ENCODE results near the gene AMMECR1L. TPM values are rescaled to one million over a fixed set of nuclear protein-coding genes. Genes with fewer than 3 reads are reported as not detected.

Gene AMMECR1L
- total RNA-seq, 1 experiment from 2014 or later = 20.3 TPM

- Histone ChIP-seq H2AFZ (peak overlapping the region; percentile 91), H3K27me3 (ENCODE audit: insufficient read depth, low read depth) (no peaks in the 10 kb centered on the region), H3K36me3 (ENCODE audit: low read depth) (peaks cover 9% of the 10 kb centered on the region; the same call in 1 of the 2 replicates), H3K27ac (peak overlapping the region; percentile 18; the same call in 1 of the 2 replicates), H3K79me2 (ENCODE audit: low read depth) (peaks cover 55% of the 10 kb centered on the region), H3K4me1 (replicated peaks; ENCODE audit: insufficient read depth) (peaks cover 15% of the 10 kb centered on the region), H3K4me3 (peak overlapping the region; percentile 99), H3K9me2 (ENCODE audit: insufficient read depth) (no peaks in the 10 kb centered on the region), H3K9me3 (ENCODE audit: insufficient read depth, low read depth) (no peaks in the 10 kb centered on the region), H3K4me2 (peak overlapping the region; percentile 93), H4K20me1 (ENCODE audit: insufficient read depth) (peaks cover 34% of the 10 kb centered on the region), H3F3A (ENCODE audit: insufficient read depth, low read depth) (peaks cover 14% of the 10 kb centered on the region; the same call in 1 of the 2 replicates)
- intact Hi-C loops (cut with micrococcal nuclease; ENCODE audit: unreplicated experiment) = loop anchor here (5.0 kb wide), 3 partner anchors 45 to 155 kb away; partner anchors contain the start of genes SFT2D3 and WDR33
- CTCF ChIA-PET = interaction anchor here (0.6 kb wide), 1 partner anchor 105 kb away, joined by 8 read pairs; no protein-coding TSS in a partner anchor
- TF ChIP-seq CTCF (conservative IDR thresholded peaks at IDR 0.05) (no peak), EZH2 (IDR thresholded peaks at IDR 0.05; ENCODE audit: low read depth) (no peak)
- POLR2A ChIA-PET (ENCODE audit: unreplicated experiment) = interaction anchor here (0.5 to 0.7 kb wide), 2 partner anchors 13 to 50 kb away, joined by 3 to 9 read pairs; no protein-coding TSS in a partner anchor
- TSS peak; percentile 54 for BruUV-seq (replicated peaks)
- peak in 1 of 2 experiments; percentile 11 for DNase-seq
Observed at GRCh38 chr2:127857265-127857808, 28.4 kb downstream of the AMMECR1L start.

- Histone ChIP-seq H2AFZ (no peak overlapping the region), H3K9me3 (ENCODE audit: insufficient read depth, low read depth) (no peaks in the 10 kb centered on the region), H3K9me2 (ENCODE audit: insufficient read depth) (no peaks in the 10 kb centered on the region), H3K36me3 (ENCODE audit: low read depth) (peaks cover 28% of the 10 kb centered on the region), H3K4me1 (replicated peaks; ENCODE audit: insufficient read depth) (peaks cover 15% of the 10 kb centered on the region), H3F3A (ENCODE audit: insufficient read depth, low read depth) (peaks cover 12% of the 10 kb centered on the region; the same call in 1 of the 2 replicates), H3K4me2 (no peak overlapping the region), H4K20me1 (ENCODE audit: insufficient read depth) (peaks cover 56% of the 10 kb centered on the region), H3K27me3 (ENCODE audit: insufficient read depth, low read depth) (no peaks in the 10 kb centered on the region), H3K27ac (no peak overlapping the region), H3K4me3 (no peak overlapping the region), H3K79me2 (ENCODE audit: low read depth) (peaks cover 74% of the 10 kb centered on the region)
- intact Hi-C loops (cut with micrococcal nuclease; ENCODE audit: unreplicated experiment) = no loop called here
- POLR2A ChIA-PET (ENCODE audit: unreplicated experiment) = no interaction called here
- no TSS peak for BruUV-seq (replicated peaks)
- TF ChIP-seq CTCF (conservative IDR thresholded peaks at IDR 0.05) = no peak
- CTCF ChIA-PET = no interaction called here
- DNase-seq = no peak
Observed at GRCh38 chr2:127853671-127854070, 32.1 kb downstream of the AMMECR1L start.

DNA sequence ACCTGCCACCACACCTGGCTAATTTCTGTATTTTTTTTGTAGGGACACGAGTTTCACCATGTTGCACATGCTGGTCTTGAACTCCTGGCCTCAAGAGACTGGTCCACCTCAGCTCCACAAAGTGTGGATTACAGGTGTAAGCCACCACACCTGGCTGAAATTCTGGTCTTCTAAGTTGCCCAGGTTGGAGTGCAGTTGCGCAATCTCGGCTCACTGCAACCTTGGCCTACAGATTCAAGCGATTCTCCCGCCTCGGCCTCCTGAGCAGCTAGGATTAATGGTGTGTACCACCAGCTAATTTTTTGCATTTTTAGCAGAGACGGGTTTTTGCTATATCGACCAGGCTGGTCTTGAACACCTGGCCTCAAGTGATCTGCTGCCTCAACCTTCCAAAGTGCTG is 33.4 kb downstream of the AMMECR1L start:
- Histone ChIP-seq H3K4me1 (replicated peaks; ENCODE audit: insufficient read depth) (peaks cover 15% of the 10 kb centered on the region), H3K4me3 (no peak overlapping the region), H2AFZ (no peak overlapping the region), H4K20me1 (ENCODE audit: insufficient read depth) (peaks cover 59% of the 10 kb centered on the region), H3K27me3 (ENCODE audit: insufficient read depth, low read depth) (no peaks in the 10 kb centered on the region), H3K27ac (no peak overlapping the region), H3K79me2 (ENCODE audit: low read depth) (peaks cover 70% of the 10 kb centered on the region), H3K36me3 (ENCODE audit: low read depth) (peaks cover 38% of the 10 kb centered on the region), H3K4me2 (no peak overlapping the region), H3K9me2 (ENCODE audit: insufficient read depth) (no peaks in the 10 kb centered on the region), H3K9me3 (ENCODE audit: insufficient read depth, low read depth) (no peaks in the 10 kb centered on the region), H3F3A (ENCODE audit: insufficient read depth, low read depth) (peaks cover 12% of the 10 kb centered on the region; the same call in 1 of the 2 replicates)
- ChIA-PET POLR2A (ENCODE audit: unreplicated experiment) (no interaction called here), CTCF (no interaction called here)
- no peak for DNase-seq
- no TSS peak for BruUV-seq (replicated peaks)
- intact Hi-C loops (cut with micrococcal nuclease; ENCODE audit: unreplicated experiment) = no loop called here
- TF ChIP-seq CTCF (conservative IDR thresholded peaks at IDR 0.05) (no peak), EZH2 (IDR thresholded peaks at IDR 0.05; ENCODE audit: low read depth) (no peak)

Measured in PC-9 (cell line).